GM12864 (cell line): ENCODE data around the gene TELO2.

ENCODE experiments used
- DNase-seq: peaks from one replicate; pipeline ENCODE4 v3.0.0-alpha.2; 2011; ENCODE audit warnings: low read depth
- H3K4me3 ChIP-seq: 2 replicates; pipeline ENCODE4 v1.5.1; 2011; ENCODE audit warnings: mild to moderate bottlenecking, low read depth, low read length, control low read depth
- CTCF ChIP-seq: IDR thresholded peaks from 2 replicates; pipeline ENCODE4 v1.5.1; 2011; ENCODE audit warnings: low read depth, mild to moderate bottlenecking, moderate library complexity, low read length, control low read depth, inconsistent platforms; ENCODE audit errors: missing control alignments

The TELO2 gene

GRCh38 chr16:1543085-1543896 is 50.1 kb downstream of the TELO2 start:
- TF ChIP-seq CTCF, result peak; percentile 7
- no peak overlapping the region for H3K4me3 ChIP-seq
- no peak for DNase-seq

GRCh38 chr16:1545044-1546040 is 52.2 kb downstream of the TELO2 start:
- TF ChIP-seq CTCF, result no peak
- no peak for DNase-seq
- no peak overlapping the region for H3K4me3 ChIP-seq

- TF ChIP-seq CTCF, result no peak
- no peak overlapping the region for H3K4me3 ChIP-seq
- DNase-seq, result no peak
Measured at GRCh38 chr16:1546430-1546829, 53.3 kb downstream of the TELO2 start.

- TF ChIP-seq CTCF, result no peak
- DNase-seq, result no peak
- H3K4me3 ChIP-seq, result no peak overlapping the region
Measured at GRCh38 chr16:1548233-1548632, 55.1 kb downstream of the TELO2 start.

GRCh38 chr16:1548727-1549126 is 55.6 kb downstream of the TELO2 start:
- TF ChIP-seq CTCF, result no peak
- DNase-seq, result no peak
- H3K4me3 ChIP-seq, result no peak overlapping the region

- no peak for TF ChIP-seq CTCF
- DNase-seq, result no peak
- H3K4me3 ChIP-seq, result no peak overlapping the region
Measured at GRCh38 chr16:1550069-1550468, 56.9 kb downstream of the TELO2 start.
